Measurements from ENCODE around the gene CPLX3. TPM values are rescaled to one million over a fixed set of nuclear protein-coding genes. Genes with fewer than 3 reads are reported as not detected.

Gene CPLX3
- polyA plus RNA-seq, 1 donor from 2014 or later: 0.27 TPM

- Histone ChIP-seq H3K36me3 (ENCODE audit: insufficient read depth, low read length) (no peaks in the 10 kb centered on the region), H3K4me3 (ENCODE audit: low read length) (no peak overlapping the region), H3K9me3 (ENCODE audit: low read length) (no peaks in the 10 kb centered on the region), H3K9me2 (ENCODE audit: insufficient read depth, low read length) (no peaks in the 10 kb centered on the region), H3K27ac (ENCODE audit: low read length) (no peak overlapping the region), H4K20me1 (ENCODE audit: insufficient read depth) (no peaks in the 10 kb centered on the region), H3F3A (ENCODE audit: insufficient read depth, low read length, poor library complexity, severe bottlenecking) (no peaks in the 10 kb centered on the region), H3K27me3 (ENCODE audit: insufficient read depth, low read depth, low read length) (no peaks in the 10 kb centered on the region), H2AFZ (ENCODE audit: low read depth, low read length) (no peak overlapping the region), H3K9ac (ENCODE audit: low read length) (no peak overlapping the region), H3K4me2 (ENCODE audit: low read length) (no peak overlapping the region), H3K79me2 (replicated peaks; ENCODE audit: insufficient read depth, low read length) (peaks cover 8% of the 10 kb centered on the region)
- TF ChIP-seq MXI1 (conservative IDR thresholded peaks at IDR 0.05; ENCODE audit: poor library complexity, severe bottlenecking): no peak
- TF ChIP-seq REST (IDR thresholded peaks at IDR 0.05; ENCODE audit: borderline replicate concordance): no peak
- no peak for TF ChIP-seq EP300 (conservative IDR thresholded peaks at IDR 0.05; ENCODE audit: poor library complexity, severe bottlenecking)
- no peak for TF ChIP-seq POLR2AphosphoS5 (IDR thresholded peaks at IDR 0.05)
- TF ChIP-seq TAF1 (IDR thresholded peaks at IDR 0.05; ENCODE audit: low read depth): no peak
- no peak for TF ChIP-seq RAD21 (conservative IDR thresholded peaks at IDR 0.05)
- no peak for TF ChIP-seq EZH2 (IDR thresholded peaks at IDR 0.05; ENCODE audit: borderline replicate concordance, insufficient read depth, low read length, poor library complexity, severe bottlenecking)
- TF ChIP-seq CTCF (IDR thresholded peaks at IDR 0.05; ENCODE audit: poor library complexity, severe bottlenecking): no peak
- TF ChIP-seq SMC3 (conservative IDR thresholded peaks at IDR 0.05; ENCODE audit: poor library complexity): no peak
Measured at GRCh38 chr15:74865316-74865715, 38.9 kb downstream of the CPLX3 start.

GRCh38 chr15:74866090-74866489 is 39.7 kb downstream of the CPLX3 start:
- no peaks in the 10 kb centered on the region for H3F3A ChIP-seq (ENCODE audit: insufficient read depth, low read length, poor library complexity, severe bottlenecking)
- no peak overlapping the region for H3K4me3 ChIP-seq (ENCODE audit: low read length)
- H3K9me2 ChIP-seq (ENCODE audit: insufficient read depth, low read length): no peaks in the 10 kb centered on the region
- H3K9ac ChIP-seq (ENCODE audit: low read length): no peak overlapping the region
- H2AFZ ChIP-seq (ENCODE audit: low read depth, low read length): no peak overlapping the region
- no peak overlapping the region for H3K27ac ChIP-seq (ENCODE audit: low read length)
- peaks cover 14% of the 10 kb centered on the region for H3K79me2 ChIP-seq (replicated peaks; ENCODE audit: insufficient read depth, low read length)
- H3K9me3 ChIP-seq (ENCODE audit: low read length): no peaks in the 10 kb centered on the region
- no peaks in the 10 kb centered on the region for H3K27me3 ChIP-seq (ENCODE audit: insufficient read depth, low read depth, low read length)
- no peaks in the 10 kb centered on the region for H4K20me1 ChIP-seq (ENCODE audit: insufficient read depth)
- no peaks in the 10 kb centered on the region for H3K36me3 ChIP-seq (ENCODE audit: insufficient read depth, low read length)
- TF ChIP-seq POLR2AphosphoS5 (IDR thresholded peaks at IDR 0.05): no peak
- TF ChIP-seq RAD21 (conservative IDR thresholded peaks at IDR 0.05): no peak
- TF ChIP-seq SMC3 (conservative IDR thresholded peaks at IDR 0.05; ENCODE audit: poor library complexity): no peak
- TF ChIP-seq TAF1 (IDR thresholded peaks at IDR 0.05; ENCODE audit: low read depth): no peak
- TF ChIP-seq REST (IDR thresholded peaks at IDR 0.05; ENCODE audit: borderline replicate concordance): no peak
- TF ChIP-seq CTCF (IDR thresholded peaks at IDR 0.05; ENCODE audit: poor library complexity, severe bottlenecking): no peak
- no peak for TF ChIP-seq MXI1 (conservative IDR thresholded peaks at IDR 0.05; ENCODE audit: poor library complexity, severe bottlenecking)
- no peak for TF ChIP-seq EZH2 (IDR thresholded peaks at IDR 0.05; ENCODE audit: borderline replicate concordance, insufficient read depth, low read length, poor library complexity, severe bottlenecking)
- no peak for TF ChIP-seq EP300 (conservative IDR thresholded peaks at IDR 0.05; ENCODE audit: poor library complexity, severe bottlenecking)
- no peak overlapping the region for H3K4me2 ChIP-seq (ENCODE audit: low read length)
